Activated gamma-delta T cell (primary cell): Measurements from ENCODE around the gene JDP2.

Experiments used
- DNase-seq: peaks from one replicate; lab custom pipeline; 2025; lab: John Stamatoyannopoulos, UW

The JDP2 gene

GRCh38 chr14:75484711-75485429, 57.0 kb downstream of the JDP2 start:
- no peak for DNase-seq

GRCh38 chr14:75486318-75486717, 58.5 kb downstream of the JDP2 start:
- no peak for DNase-seq

- no peak for DNase-seq
Measured at GRCh38 chr14:75487155-75487671, 59.4 kb downstream of the JDP2 start.

GRCh38 chr14:75489480-75489837, 61.6 kb downstream of the JDP2 start:
- no peak for DNase-seq

GRCh38 chr14:75491376-75491978, 63.7 kb downstream of the JDP2 start:
- no peak for DNase-seq

- no peak for DNase-seq
Measured at GRCh38 chr14:75492832-75493591, 65.2 kb downstream of the JDP2 start.

GRCh38 chr14:75493592-75494087, 65.8 kb downstream of the JDP2 start:
- DNase-seq = no peak

- no peak for DNase-seq
Measured at GRCh38 chr14:75494896-75495295, 67.1 kb downstream of the JDP2 start.

- no peak for DNase-seq
Measured at GRCh38 chr14:75495399-75495798, 67.6 kb downstream of the JDP2 start.

GRCh38 chr14:75495882-75496281, 68.1 kb downstream of the JDP2 start:
- DNase-seq = no peak

- no peak for DNase-seq
Measured at GRCh38 chr14:75496755-75497154, 68.9 kb downstream of the JDP2 start.

- no peak for DNase-seq
Measured at GRCh38 chr14:75497191-75497590, 69.4 kb downstream of the JDP2 start.

- no peak for DNase-seq
Measured at GRCh38 chr14:75497701-75498100, 69.9 kb downstream of the JDP2 start.

GRCh38 chr14:75499084-75499875, 71.5 kb downstream of the JDP2 start:
- DNase-seq = no peak

GRCh38 chr14:75501080-75501479, 73.3 kb downstream of the JDP2 start:
- DNase-seq = no peak

GRCh38 chr14:75504411-75504810, 76.6 kb downstream of the JDP2 start:
- no peak for DNase-seq

- DNase-seq = no peak
Measured at GRCh38 chr14:75506930-75507329, 79.1 kb downstream of the JDP2 start.

GRCh38 chr14:75510547-75510946, 82.7 kb downstream of the JDP2 start:
- no peak for DNase-seq

- DNase-seq = no peak
Measured at GRCh38 chr14:75511201-75511600, 83.4 kb downstream of the JDP2 start.

GRCh38 chr14:75513911-75514672, 86.3 kb downstream of the JDP2 start:
- no peak for DNase-seq
